Activated naive CD4-positive, alpha-beta T cell treated with anti-CD3 and anti-CD28 coated beads, Interleukin-2, amount 50 U/mL, for 72 hours (primary cell): Measurements from ENCODE around the gene LRRC4C. TPM values are rescaled to one million over a fixed set of nuclear protein-coding genes. Genes with fewer than 3 reads are reported as not detected.

Source experiments
- ATAC-seq, 2 donors: fragments of 150-1000 bp; cut with Tn5 transposase; 2 replicates each; pipeline ENCODE4 v1.10.0; 2021; ENCODE audit warnings: mild to moderate bottlenecking in 2 of 2, moderate library complexity in 2 of 2
- DNase-seq, 2 donors: peaks; one replicate each; pipeline ENCODE4 v3.0.0; 2021 to 2022; ENCODE audit warnings: low spot score in 2 of 2
- H3K27ac Mint-ChIP-seq, 2 donors: one replicate each; pipeline ENCODE4 v1.8.0; 2022; ENCODE audit warnings: mild to moderate bottlenecking in 2 of 2, mixed read lengths in 2 of 2
- H3K36me3 Mint-ChIP-seq, 2 donors: one replicate each; pipeline ENCODE4 v1.8.0; 2022; ENCODE audit warnings: mixed read lengths in 2 of 2
- H3K9me3 Mint-ChIP-seq, 2 donors: one replicate each; pipeline ENCODE4 v1.8.0; 2022; ENCODE audit warnings: mixed read lengths in 2 of 2
- total RNA-seq, 2 donors: library from RNA; stranded (reverse); gene quantifications; one replicate each; pipeline ENCODE4 v1.2.3, GENCODE V29; 2022

The LRRC4C gene
- total RNA-seq, result not detected

- DNase-seq, result no peak
- ATAC-seq, result no peak
- H3K36me3 Mint-ChIP-seq, result peaks cover 0 to 8% of the 10 kb centered on the region in 2 donors
- peaks cover 0 to 7% of the 10 kb centered on the region in 2 donors for H3K9me3 Mint-ChIP-seq
- H3K27ac Mint-ChIP-seq, result no peak within 1 kb of the TSS
Measured at GRCh38 chr11:41459465-41460401, at the start of gene LRRC4C. LRRC4C (minus strand) TSS chr11:41459652.

DNA sequence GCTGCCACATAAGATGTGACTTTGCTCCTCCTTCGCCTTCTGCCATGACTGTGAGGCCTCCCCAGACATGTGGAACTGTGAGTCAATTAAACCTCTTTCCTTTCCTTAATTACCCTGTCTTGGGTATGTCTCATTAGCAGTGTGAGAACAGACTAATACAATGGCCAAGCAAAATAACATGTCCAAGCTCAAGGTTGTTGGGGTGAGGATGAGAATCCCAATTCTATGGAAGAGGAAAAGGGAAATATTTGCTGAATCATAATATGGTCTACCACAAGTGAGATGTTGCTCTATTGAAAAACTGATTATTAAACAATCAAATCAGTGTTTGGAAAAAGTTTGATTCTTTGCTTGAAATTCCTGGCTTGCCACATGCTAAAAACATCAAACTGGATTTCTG, 48.7 kb upstream of the LRRC4C start:
- Mint-ChIP-seq H3K27ac (no peak overlapping the region), H3K36me3 (no peaks in the 10 kb centered on the region), H3K9me3 (peaks cover 17 to 19% of the 10 kb centered on the region in 2 donors)
- no peak for DNase-seq
- no peak for ATAC-seq

- Mint-ChIP-seq H3K36me3 (peaks cover 0 to 6% of the 10 kb centered on the region in 2 donors), H3K9me3 (peaks cover 14 to 22% of the 10 kb centered on the region in 2 donors), H3K27ac (no peak overlapping the region)
- ATAC-seq (no peak), DNase-seq (no peak)
Measured at GRCh38 chr11:41499429-41499828, 40.0 kb upstream of the LRRC4C start.

- Mint-ChIP-seq H3K9me3 (peaks cover 14 to 22% of the 10 kb centered on the region in 2 donors), H3K27ac (no peak overlapping the region), H3K36me3 (peaks cover 0 to 6% of the 10 kb centered on the region in 2 donors)
- no peak for DNase-seq
- ATAC-seq, result no peak
Measured at GRCh38 chr11:41498726-41499125, 39.3 kb upstream of the LRRC4C start.

- no peak for DNase-seq
- Mint-ChIP-seq H3K9me3 (peaks cover 14 to 22% of the 10 kb centered on the region in 2 donors), H3K36me3 (peaks cover 0 to 6% of the 10 kb centered on the region in 2 donors), H3K27ac (no peak overlapping the region)
- ATAC-seq, result no peak
Measured at GRCh38 chr11:41497974-41498373, 38.5 kb upstream of the LRRC4C start.

DNA sequence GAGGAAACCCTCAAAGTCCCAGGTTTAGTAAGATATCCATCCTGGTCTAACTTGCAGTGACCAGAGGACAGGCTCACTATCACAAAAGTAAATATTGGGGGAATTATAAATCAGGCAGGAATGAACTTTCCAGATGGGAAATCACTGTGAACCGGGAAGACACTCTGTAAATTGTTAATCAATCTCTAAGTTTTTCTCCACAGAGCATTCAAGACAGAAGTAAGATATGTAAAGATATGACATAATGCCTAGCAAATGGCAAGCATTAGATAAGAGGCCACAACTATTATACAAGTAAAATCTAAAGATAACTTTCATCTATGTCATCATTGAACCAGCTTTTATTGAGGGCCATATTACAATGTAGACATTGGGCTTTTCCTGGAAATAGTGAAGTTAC, 35.3 kb upstream of the LRRC4C start:
- no peak overlapping the region for H3K27ac Mint-ChIP-seq
- ATAC-seq (no peak), DNase-seq (no peak)
- H3K36me3 Mint-ChIP-seq, result peaks cover 0 to 5% of the 10 kb centered on the region in 2 donors
- peaks cover 10% of the 10 kb centered on the region in 2 donors for H3K9me3 Mint-ChIP-seq

DNA sequence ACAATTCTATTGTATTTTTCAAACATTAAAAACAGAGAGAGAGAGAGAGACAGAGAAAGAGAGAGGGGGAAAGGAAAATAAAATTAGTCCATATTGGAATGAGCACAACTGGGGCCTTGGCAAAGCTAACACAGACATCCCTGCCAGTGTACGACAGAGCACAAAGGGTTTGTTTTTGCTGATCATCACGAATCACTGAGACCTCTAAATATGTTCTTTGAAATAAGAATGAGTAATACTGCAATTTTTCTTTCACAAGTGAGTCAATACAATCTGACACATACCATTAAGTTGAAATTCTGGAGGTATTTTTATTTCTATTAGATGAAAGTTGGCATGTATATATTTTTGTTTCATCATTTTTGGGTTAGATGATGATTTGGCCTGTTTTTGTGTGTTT, 27.0 kb upstream of the LRRC4C start:
- peaks cover 15 to 25% of the 10 kb centered on the region in 2 donors for H3K9me3 Mint-ChIP-seq
- ATAC-seq (no peak), DNase-seq (no peak)
- no peak overlapping the region for H3K27ac Mint-ChIP-seq
- H3K36me3 Mint-ChIP-seq, result peaks cover 0 to 6% of the 10 kb centered on the region in 2 donors

- Mint-ChIP-seq H3K36me3 (no peaks in the 10 kb centered on the region), H3K27ac (no peak overlapping the region), H3K9me3 (peaks cover 12 to 13% of the 10 kb centered on the region in 2 donors)
- DNase-seq, result no peak
- no peak for ATAC-seq
Measured at GRCh38 chr11:41483956-41484355, 24.5 kb upstream of the LRRC4C start.

DNA sequence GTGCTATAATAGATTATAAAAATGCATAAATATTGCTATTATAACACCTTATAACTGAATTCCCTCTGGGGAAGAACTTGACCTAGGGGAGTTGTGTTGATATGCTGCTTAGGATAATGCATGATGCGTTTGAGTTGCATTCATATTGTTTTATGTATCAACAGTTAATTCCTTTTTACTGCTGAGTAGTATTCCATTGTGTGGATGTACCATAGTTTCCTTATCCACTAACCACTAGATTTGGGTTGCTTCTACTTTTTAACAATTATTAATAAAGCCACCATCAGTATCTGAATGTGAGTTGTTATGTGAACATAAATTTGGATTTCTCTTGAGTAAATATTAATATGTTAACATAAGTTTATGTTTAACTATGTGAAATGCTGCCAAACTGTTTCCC, 19.7 kb upstream of the LRRC4C start:
- Mint-ChIP-seq H3K9me3 (peaks cover 14 to 15% of the 10 kb centered on the region in 2 donors), H3K27ac (no peak overlapping the region)

GRCh38 chr11:41461057-41461681, 1.7 kb upstream of the LRRC4C start:
- DNase-seq, result no peak
- Mint-ChIP-seq H3K9me3 (peaks cover 0 to 7% of the 10 kb centered on the region in 2 donors), H3K27ac (no peak overlapping the region), H3K36me3 (peaks cover 0 to 8% of the 10 kb centered on the region in 2 donors)
- no peak for ATAC-seq

More for the DNA sequence above, 19.7 kb upstream of the LRRC4C start:
- DNase-seq (no peak), ATAC-seq (no peak)
- no peaks in the 10 kb centered on the region for H3K36me3 Mint-ChIP-seq

DNA sequence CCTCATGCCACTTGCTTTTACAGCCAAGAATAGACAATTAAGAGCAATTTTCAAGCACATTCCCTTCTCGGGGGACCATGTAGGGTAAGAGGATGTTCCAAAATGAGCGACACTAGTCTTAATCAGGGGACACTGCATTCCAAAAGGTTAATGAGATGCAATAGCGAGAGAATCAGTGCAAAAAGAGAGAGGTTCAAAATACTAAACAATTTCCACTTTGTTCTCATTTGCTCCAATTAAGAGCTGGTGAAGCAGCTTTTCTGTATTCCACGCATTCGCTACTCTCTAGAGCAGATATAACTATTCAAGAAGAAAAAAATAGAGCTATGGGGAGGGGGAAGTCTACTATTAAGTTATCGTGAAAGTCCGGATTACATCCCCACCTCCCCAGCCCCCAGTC, 811 bp downstream of the LRRC4C start:
- H3K36me3 Mint-ChIP-seq, result peaks cover 0 to 8% of the 10 kb centered on the region in 2 donors
- H3K27ac Mint-ChIP-seq, result no peak overlapping the region
- DNase-seq (no peak), ATAC-seq (no peak)
- peaks cover 0 to 7% of the 10 kb centered on the region in 2 donors for H3K9me3 Mint-ChIP-seq

DNA sequence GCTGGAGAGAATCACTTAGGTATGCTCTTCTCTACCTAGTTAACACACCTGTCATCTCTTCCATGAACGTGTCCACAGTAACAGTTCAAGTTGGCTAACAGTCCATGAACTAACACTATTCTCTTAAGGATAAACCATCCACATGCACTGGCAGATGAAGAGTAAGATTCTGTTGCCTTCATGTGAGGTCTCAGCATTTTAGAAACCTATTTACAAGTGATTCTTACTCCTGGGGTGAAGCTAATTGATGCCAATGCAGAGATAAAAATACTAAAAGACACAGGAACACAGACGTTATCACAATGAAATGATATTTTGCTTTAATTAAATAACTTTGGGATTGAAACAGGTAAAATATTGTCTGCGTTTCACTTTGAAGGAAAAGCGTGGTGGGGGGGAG, 1.3 kb downstream of the LRRC4C start:
- no peak for DNase-seq
- Mint-ChIP-seq H3K9me3 (peaks cover 0 to 10% of the 10 kb centered on the region in 2 donors), H3K27ac (no peak overlapping the region), H3K36me3 (peaks cover 0 to 8% of the 10 kb centered on the region in 2 donors)
- no peak for ATAC-seq

DNA sequence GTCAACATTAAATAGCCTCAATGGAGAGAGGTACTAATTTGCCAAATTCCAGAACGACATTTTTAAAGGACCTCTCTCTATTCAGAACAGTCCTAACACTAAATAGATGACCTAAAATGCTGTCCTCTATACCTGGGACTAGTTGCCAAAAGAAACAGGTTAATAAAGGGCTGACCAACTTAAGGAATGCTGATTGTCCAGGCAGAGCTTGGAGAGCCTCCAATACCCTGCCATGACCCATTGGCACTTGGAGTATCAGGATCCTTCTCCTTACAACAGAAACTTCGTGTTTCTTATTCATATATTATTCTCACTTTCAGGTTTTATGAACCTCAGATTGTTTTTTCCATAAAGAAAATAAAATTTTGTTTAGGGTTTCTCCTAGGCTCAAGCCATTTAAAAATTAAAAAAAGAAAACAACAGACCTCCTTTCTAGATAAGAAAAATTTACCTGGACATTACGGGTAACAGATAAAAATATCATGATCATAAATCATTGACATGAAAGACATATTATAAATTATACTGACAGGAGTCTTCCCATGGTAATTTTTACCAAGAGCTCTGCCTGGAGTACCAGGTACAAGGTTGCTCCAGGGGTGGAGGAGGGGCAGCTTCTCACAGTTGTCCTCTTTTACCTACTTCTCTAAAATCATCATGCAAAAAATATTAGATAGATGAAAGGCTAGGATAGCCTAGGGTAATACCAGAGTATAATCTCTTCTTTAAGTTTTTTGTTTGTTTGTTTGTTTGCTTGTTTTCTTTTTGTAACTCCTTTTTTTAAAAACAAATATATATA, 2.0 kb downstream of the LRRC4C start:
- no peak for DNase-seq
- peaks cover 0 to 8% of the 10 kb centered on the region in 2 donors for H3K36me3 Mint-ChIP-seq
- ATAC-seq, result no peak
- peaks cover 0 to 9% of the 10 kb centered on the region in 2 donors for H3K9me3 Mint-ChIP-seq
- no peak overlapping the region for H3K27ac Mint-ChIP-seq

GRCh38 chr11:41456269-41456668, 3.2 kb downstream of the LRRC4C start:
- H3K27ac Mint-ChIP-seq, result no peak overlapping the region
- no peak for DNase-seq
- peaks cover 0 to 8% of the 10 kb centered on the region in 2 donors for H3K36me3 Mint-ChIP-seq
- no peak for ATAC-seq
- H3K9me3 Mint-ChIP-seq, result peaks cover 0 to 9% of the 10 kb centered on the region in 2 donors

DNA sequence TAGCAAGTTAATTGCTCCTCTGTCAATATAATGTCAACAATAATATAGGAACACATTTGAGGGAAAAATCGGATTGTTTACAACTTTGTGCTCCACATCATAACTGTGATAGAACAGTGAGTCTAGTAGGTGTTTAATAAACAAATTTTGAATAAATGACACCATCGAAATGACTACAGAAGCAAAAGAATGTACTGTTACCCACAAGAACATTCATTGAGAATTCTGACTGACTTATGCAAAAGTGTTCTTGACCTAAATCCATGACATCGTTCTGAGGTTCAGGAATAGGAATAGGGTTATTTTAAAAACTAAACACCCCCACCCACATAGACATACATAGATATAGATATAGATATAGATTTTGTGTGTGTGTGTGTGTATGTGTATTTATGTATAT, 8.4 kb downstream of the LRRC4C start:
- DNase-seq, result no peak
- Mint-ChIP-seq H3K36me3 (no peaks in the 10 kb centered on the region), H3K9me3 (peaks cover 5 to 8% of the 10 kb centered on the region in 2 donors), H3K27ac (no peak overlapping the region)
- no peak for ATAC-seq

- Mint-ChIP-seq H3K36me3 (no peaks in the 10 kb centered on the region), H3K27ac (no peak overlapping the region), H3K9me3 (peaks cover 11 to 13% of the 10 kb centered on the region in 2 donors)
- no peak for DNase-seq
- ATAC-seq, result no peak
Measured at GRCh38 chr11:41449483-41450050, 9.9 kb downstream of the LRRC4C start.
